Colonic mucosa (tissue), 4 donors: Measurements from ENCODE around the gene PTGES2. TPM values are rescaled to one million over a fixed set of nuclear protein-coding genes. Genes with fewer than 3 reads are reported as not detected.

Source experiments
- DNase-seq: peaks from one replicate; pipeline ENCODE4 v3.0.0-alpha.2; 2020
- H3K27ac ChIP-seq: fragments of 200-600 bp; one replicate; pipeline ENCODE4 v1.8.0; 2021
- H3K27me3 ChIP-seq: fragments of 200-600 bp; one replicate; pipeline ENCODE4 v1.8.0; 2021
- H3K36me3 ChIP-seq: fragments of 200-600 bp; one replicate; pipeline ENCODE4 v1.8.0; 2021
- H3K4me1 ChIP-seq: fragments of 200-600 bp; one replicate; pipeline ENCODE4 v1.8.0; 2021; ENCODE audit warnings: mild to moderate bottlenecking
- H3K4me3 ChIP-seq: fragments of 200-600 bp; one replicate; pipeline ENCODE4 v1.8.0; 2021
- H3K9ac ChIP-seq, 2 donors: one replicate each; pipeline ENCODE4 v1.7.0; 2013; ENCODE audit warnings: control low read depth in 2 of 2, low read depth in 2 of 2, low read length in 2 of 2
- H3K9me3 ChIP-seq: fragments of 200-600 bp; one replicate; pipeline ENCODE4 v1.8.0; 2021
- CTCF ChIP-seq: fragments of 200-600 bp; IDR thresholded peaks from one replicate; pipeline ENCODE4 v1.8.0; 2022; ENCODE audit warnings: antibody characterized with exemption, mild to moderate bottlenecking
- intact Hi-C: fragments of 100-400 bp; cut with DNase I; formaldehyde crosslinking; loops from one replicate; pipeline ENCODE4 v1.14.1; 2022
- total RNA-seq, 2 donors: library from RNA; stranded (reverse); fragmentation: NEBNext Ultra II Directional in 1 of 2; extraction: Animal tissue kit (Norgen Biotek cat#: 25700) in 1 of 2; gene quantifications; one replicate each; pipeline ENCODE4 v1.2.1, GENCODE V29; 2021
- donor health status: healthy.
- donor health status: DM: no; HTN: no; CAD: no.
- donor health status: DM: no; HTN: no; CAD: no.

PTGES2 gene
- total RNA-seq, 2 donors from 2014 or later = 93.7 to 142 TPM

GRCh38 chr9:128070874-128071273, 56.7 kb downstream of the PTGES2 start:
- H3K9me3 ChIP-seq = no peaks in the 10 kb centered on the region
- no peak overlapping the region for H3K4me3 ChIP-seq
- peaks cover 41% of the 10 kb centered on the region for H3K4me1 ChIP-seq
- intact Hi-C loops = no loop called here
- DNase-seq = no peak
- no peaks in the 10 kb centered on the region for H3K36me3 ChIP-seq
- no peak for TF ChIP-seq CTCF
- peak overlapping the region; percentile 86 for H3K27ac ChIP-seq
- H3K27me3 ChIP-seq = no peaks in the 10 kb centered on the region
- peak overlapping the region in 1 of 2 donors; percentile 12 for H3K9ac ChIP-seq

Other genes with a start within 250 kb of the PTGES2 start
- 100 to 1,000 TPM; 251 to 279 TPM for gene ST6GALNAC6, start 228.1 kb downstream of the PTGES2 start, total RNA-seq
- gene ST6GALNAC4, start 210.7 kb downstream of the PTGES2 start, total RNA-seq = 10 to 100 TPM; 25.4 to 66.5 TPM
- gene PIP5KL1, start 197.0 kb downstream of the PTGES2 start, total RNA-seq = under 1 TPM; 0.85 to 0.89 TPM
- gene DPM2, start 189.9 kb downstream of the PTGES2 start, total RNA-seq = 10 to 100 TPM; 25.7 to 38.9 TPM
- gene EEIG1, start 146.7 kb downstream of the PTGES2 start, total RNA-seq = 10 to 100 TPM; 72.2 to 95.9 TPM
- gene NAIF1, start 60.4 kb downstream of the PTGES2 start, total RNA-seq = 10 to 100 TPM; 10.8 to 11.6 TPM
- 10 to 100 TPM; 12.3 to 19.7 TPM for gene SLC25A25, start 59.5 kb downstream of the PTGES2 start, total RNA-seq
- 100 to 1,000 TPM; 162 to 374 TPM for gene LCN2, start 21.7 kb upstream of the PTGES2 start, total RNA-seq
- 10 to 100 TPM; 47.5 to 53.0 TPM for gene BBLN, start 32.5 kb upstream of the PTGES2 start, total RNA-seq
- 10 to 100 TPM; 97.5 to 97.7 TPM for gene CIZ1, start 63.8 kb upstream of the PTGES2 start, total RNA-seq
- 1 to 10 TPM; 2.5 to 6.8 TPM for gene DNM1, start 75.7 kb upstream of the PTGES2 start, total RNA-seq
- 10 to 100 TPM; 88.6 to 92.2 TPM for gene GOLGA2, start 148.3 kb upstream of the PTGES2 start, total RNA-seq
- gene SWI5, start 148.5 kb upstream of the PTGES2 start, total RNA-seq = 10 to 100 TPM; 14.4 to 24.2 TPM
- 10 to 100 TPM; 24.5 to 40.0 TPM for gene TRUB2, start 194.7 kb upstream of the PTGES2 start, total RNA-seq
- gene COQ4, start 195.1 kb upstream of the PTGES2 start, total RNA-seq = 10 to 100 TPM; 40.8 to 59.5 TPM
- 10 to 100 TPM; 26.8 to 68.3 TPM for gene SLC27A4, start 212.8 kb upstream of the PTGES2 start, total RNA-seq
- 10 to 100 TPM; 55.2 to 77.3 TPM for gene URM1, start 243.6 kb upstream of the PTGES2 start, total RNA-seq